Activated T-cell treated with anti-CD3 and anti-CD28 coated beads, Interleukin-2, amount 50 U/mL, for 48 hours (primary cell): ENCODE data around the gene FSTL4.

ENCODE experiments used
- DNase-seq, 2 experiments: peaks; one replicate each; pipeline ENCODE4 v3.0.0-alpha.2; 2020

FSTL4 gene

DNA sequence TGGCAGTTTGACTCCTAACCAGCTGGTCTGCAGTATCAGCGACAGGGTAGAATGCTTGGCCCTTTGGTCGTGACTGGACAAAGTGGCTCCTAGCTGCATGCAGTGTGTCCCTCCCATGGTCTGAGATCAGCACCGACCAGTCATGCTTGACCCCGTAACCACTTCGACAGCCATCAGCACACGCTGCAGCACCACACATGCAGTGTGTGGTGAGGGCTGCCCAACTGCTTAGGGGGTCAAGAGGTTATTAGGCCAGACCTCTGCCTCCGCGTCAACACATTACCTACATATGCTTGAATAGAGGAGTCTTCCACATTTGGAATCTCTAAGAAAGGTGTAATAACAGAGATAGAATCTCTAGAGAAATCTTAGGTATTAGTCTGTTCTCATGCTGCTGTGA lies 139.1 kb downstream of the FSTL4 start:
- DNase-seq, result no peak

DNA sequence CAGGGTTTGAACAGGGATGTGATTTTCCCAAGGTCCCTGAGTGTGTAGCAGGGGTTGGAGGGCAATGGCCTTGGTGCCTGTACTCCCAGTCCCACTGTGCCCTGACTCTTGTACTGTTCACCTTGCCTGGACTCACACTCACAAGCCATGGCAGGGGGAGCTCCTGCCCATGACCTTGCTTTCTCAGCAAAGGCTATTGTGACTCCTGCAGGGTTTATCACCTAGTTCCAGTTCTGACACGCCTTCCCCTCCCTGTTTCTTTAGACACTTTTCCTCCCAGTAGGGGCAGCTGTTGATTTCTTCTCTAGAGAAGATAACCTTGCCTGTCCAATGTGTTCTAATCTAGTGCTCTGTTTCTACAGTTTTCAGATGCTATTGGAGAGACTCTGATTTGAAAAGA lies 139.5 kb downstream of the FSTL4 start:
- DNase-seq, result no peak

GRCh38 chr5:133471699-133472098 lies 140.6 kb downstream of the FSTL4 start:
- DNase-seq, result no peak

- no peak for DNase-seq
These were observed 141.5 kb downstream of the FSTL4 start for GRCh38 chr5:133470841-133471240.

DNA sequence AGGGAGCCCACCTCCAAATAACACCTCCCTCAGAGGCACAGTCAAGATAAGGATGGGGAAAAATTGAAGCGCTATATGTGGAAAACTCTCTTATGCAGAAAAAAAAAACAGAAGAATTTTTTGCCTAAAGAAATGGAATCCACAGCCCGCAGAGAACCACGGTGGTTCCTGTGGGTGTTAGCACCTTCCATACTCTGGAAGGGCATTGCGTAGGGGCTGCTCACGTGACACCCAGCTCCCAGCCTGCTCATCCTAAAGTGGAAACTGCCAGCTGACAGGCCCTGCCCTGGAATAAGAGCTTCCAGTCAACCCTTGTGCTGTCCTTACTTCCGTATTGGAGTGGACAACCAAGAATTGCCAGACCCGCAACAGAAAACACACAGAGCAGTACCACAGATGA lies 142.5 kb downstream of the FSTL4 start:
- DNase-seq, result no peak

GRCh38 chr5:133469252-133469651 lies 143.1 kb downstream of the FSTL4 start:
- no peak for DNase-seq

- DNase-seq, result no peak
These were observed 143.7 kb downstream of the FSTL4 start for GRCh38 chr5:133468596-133468995.

DNA sequence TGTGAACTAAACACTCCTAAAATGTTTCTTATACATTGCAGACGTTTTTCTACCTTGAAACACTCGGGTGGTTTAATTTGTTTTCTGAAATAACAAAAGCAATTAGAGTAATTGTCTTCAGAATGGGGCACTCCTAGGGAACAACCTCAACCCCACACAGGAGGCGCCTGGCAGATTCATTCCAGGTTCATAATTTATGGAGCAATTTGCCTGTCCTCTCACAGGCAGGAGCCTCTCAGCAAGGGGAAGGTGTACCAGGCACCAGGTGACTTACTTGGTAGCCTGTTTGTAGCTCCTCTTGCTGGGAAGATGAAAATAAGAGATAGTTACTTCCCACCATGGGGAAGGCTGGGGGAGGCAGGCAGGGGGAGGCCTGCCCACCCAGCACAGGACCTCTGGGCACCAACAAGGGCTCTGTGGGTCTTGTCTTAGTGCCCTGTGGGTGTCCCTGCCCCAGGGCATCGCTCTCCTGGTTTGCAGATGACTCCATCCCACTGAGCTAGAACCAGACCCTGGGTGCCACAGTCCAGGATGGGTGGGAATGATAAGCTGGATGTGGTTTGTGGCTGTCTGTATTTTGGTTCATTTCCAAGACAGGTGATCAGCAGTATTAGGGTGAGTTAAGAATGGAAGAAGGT lies 144.4 kb downstream of the FSTL4 start:
- no peak for DNase-seq

- no peak for DNase-seq
These were observed 145.0 kb downstream of the FSTL4 start for GRCh38 chr5:133467335-133467779.

- no peak for DNase-seq
These were observed 145.6 kb downstream of the FSTL4 start for GRCh38 chr5:133466556-133467334.

- DNase-seq, result no peak
These were observed 148.3 kb downstream of the FSTL4 start for GRCh38 chr5:133464013-133464412.

DNA sequence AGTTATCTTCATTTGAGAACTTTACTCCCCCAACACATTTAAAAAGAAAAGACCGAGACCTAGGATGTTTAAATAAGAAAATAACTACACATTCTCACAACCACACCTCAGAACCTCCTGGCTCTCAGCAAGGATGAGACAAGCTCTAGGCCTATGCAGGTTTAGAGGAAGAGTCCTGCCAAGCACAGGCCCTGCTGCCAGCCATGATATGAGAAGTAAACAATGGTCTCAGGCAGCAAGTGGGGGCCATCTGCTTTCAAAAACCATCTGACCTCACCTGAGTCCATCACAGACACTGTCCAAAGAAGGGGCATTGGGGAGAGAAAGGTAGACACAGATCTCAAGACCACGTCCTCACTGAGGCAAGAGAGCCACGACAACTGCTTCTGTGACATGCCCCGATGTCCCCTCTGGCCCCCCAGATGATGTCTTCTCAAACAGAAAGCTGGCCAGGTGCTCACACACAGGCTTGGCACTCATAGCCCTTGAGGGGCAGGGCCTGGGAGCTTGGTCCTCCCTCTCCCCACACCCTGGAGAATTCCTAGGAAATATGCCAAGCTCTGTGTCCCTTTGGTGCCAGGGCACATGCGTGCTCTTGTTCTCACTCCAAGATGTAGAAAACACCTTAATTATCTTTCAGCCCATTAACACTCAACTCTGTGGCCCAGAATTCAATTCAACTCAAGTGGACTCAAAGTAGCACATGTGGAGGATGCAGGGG lies 150.4 kb downstream of the FSTL4 start:
- DNase-seq, result no peak

DNA sequence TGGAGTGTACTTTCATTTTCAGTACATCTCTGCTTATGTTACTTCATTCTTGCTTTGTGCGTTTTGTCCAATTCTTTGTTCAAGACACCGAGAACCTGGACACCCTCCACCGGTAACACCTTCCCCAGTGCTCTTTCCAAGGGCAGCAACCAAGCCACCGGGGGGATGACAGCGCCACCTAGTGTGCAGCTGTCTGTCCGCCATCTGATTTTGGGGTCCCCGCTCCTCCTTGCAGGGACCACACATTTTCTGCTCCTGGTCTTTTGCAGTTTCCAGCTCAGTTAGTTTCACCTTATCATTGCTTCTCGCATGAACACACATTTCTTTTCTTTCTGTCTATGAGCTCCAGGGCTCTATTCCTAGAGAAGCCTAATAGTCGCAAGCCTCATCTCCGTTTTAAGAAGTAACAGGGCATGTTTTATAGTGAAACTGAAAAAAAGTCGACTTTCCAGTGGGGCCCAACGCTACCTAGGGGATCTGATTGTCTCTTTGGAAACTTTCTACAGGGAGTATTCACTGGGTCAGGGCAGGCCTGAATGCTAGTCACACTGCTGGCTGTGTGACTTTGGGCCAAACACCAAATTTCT lies 152.1 kb downstream of the FSTL4 start:
- peak; percentile 60 to 65 for DNase-seq

GRCh38 chr5:133459474-133460160 lies 152.7 kb downstream of the FSTL4 start:
- no peak for DNase-seq

- no peak for DNase-seq
These were observed 153.9 kb downstream of the FSTL4 start for GRCh38 chr5:133458435-133458834.

DNA sequence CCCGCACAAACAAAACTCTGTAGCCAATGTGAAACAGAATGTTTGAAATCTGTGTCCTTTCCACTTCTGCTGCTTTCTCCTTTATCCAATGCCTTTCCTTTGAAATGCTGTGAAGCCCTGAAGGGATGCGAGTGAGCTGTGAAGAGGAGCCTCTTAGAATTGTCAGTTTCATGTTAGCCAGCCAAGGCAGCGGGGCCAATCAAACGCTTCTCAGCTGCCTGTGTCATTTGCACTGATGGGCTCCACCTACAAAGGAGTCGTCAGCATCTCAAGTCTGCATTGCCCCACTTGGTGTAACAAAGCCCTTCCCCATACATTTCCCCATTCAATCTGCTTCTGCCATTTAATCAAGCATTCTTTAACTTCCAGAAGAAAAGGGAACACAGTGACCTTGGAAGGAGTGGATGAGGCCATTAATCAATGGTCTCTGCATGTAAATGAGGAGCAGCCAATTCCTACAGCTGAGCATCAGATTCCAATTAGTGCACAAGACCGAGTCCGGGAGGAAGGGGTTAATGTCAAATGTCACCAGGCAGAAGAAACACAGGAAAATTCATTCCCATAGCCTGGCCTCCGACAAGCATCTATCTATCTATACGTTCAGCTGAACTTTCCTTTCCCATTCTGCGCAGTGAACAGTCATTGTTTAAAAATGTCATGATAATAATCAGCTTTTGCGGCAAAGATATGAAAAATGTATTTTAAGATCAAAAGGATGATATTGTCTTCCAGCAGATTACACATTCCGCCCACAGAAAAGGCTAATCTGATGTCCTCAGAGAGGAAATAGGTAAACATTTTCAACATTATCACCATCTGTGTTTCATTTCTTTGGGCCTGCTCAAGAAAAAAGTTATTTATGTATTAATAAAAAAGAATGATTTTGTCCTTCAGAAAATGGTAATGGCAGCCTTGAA lies 154.6 kb downstream of the FSTL4 start:
- no peak for DNase-seq

DNA sequence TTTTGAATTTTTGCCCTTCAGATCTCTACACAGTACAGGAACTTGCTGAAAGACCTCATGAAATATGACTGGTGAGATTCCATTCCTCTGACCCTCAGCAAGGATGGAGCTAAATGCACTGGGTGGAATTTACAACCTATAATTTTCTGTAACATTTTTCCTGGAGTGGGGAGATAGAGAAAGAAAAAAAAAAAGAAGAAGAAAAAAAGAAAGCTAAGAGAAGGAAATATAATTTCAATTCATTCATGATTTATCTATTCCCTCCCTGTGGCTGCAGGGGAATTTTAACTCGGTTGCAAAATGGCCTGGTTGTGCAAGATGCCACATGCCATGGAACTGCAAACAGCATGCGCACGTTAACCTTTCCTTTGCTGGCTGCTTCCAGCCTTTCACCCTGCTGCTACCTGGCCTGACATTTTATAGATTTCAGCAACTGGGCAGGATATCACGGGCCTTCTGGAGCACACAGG lies 155.4 kb downstream of the FSTL4 start:
- DNase-seq, result no peak

- no peak for DNase-seq
These were observed 156.7 kb downstream of the FSTL4 start for GRCh38 chr5:133455676-133456075.

GRCh38 chr5:133454442-133454841 lies 157.9 kb downstream of the FSTL4 start:
- DNase-seq, result no peak

DNA sequence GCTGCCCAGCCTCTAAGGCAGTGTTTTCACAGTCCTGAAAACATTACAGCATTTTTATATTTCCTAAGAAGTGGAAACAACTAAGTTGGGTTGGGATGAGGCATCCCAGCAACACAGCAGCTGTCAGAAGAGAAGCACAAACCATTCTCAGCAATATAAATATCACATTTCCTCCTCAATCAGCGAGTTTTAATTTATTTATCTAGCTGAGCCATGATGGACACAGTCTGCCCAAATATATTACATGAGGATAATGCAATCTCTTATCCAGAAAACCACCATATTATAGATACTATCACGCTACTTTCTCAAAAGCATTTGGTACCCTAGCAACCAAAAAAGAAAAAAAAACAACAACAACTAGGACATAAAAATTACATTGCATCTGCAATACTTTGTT lies 158.5 kb downstream of the FSTL4 start:
- no peak for DNase-seq

DNA sequence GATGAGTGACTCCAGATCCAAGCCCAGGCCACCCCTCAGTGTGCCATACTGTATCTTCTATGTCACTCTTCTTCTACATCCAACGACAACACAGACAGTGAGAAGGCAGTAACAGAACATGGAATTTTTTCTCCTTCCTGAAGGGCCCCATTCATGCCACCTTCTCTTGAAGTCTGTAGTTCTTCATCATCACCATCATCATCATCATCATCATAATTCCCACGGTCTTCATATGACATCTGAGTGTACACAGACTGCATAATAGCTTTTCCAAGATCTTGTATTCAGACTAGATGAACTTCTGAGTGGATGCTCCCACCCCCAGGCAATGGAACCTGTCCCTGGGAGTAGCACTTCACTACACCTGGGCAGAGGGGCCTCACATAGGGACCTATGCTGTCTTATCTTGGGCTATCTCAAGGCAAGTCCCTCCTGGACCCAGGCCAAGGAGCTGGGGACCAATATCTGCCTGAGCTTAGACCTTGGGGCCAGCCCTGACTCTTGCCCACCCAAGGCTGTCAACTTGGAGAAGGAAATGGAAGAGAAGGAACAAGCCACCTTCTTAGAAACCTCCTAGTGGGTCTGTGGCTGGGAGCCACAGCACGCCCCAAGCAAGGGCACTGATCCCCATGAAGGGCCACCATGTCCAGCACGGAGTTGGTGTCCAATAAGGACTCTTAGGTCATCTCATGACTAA lies 159.1 kb downstream of the FSTL4 start:
- no peak for DNase-seq
